Panc1 (cell line): ENCODE data around the gene CRADD.

ENCODE experiments used
- POLR2AphosphoS5 ChIP-seq: IDR thresholded peaks from 2 replicates; pipeline ENCODE4 v1.6.1; 2012; ENCODE audit warnings: mild to moderate bottlenecking, low read depth, low read length, moderate library complexity
- TF ChIP-seq, protein P1 (sequence below): fragments of 450-650 bp; IDR thresholded peaks from 2 replicates; pipeline ENCODE4 v1.5.1; 2017; ENCODE audit warnings: mild to moderate bottlenecking
- TF ChIP-seq, protein P2 (sequence below), 2 experiments: IDR thresholded peaks; 2 replicates each; pipeline ENCODE4 v1.6.1; 2011 to 2012; ENCODE audit warnings: low read depth in 2 of 2, control low read depth in 1 of 2, low read length in 1 of 2, mild to moderate bottlenecking in 1 of 2, moderate library complexity in 1 of 2; ENCODE audit not compliant: insufficient read depth in 1 of 2

DNA sequence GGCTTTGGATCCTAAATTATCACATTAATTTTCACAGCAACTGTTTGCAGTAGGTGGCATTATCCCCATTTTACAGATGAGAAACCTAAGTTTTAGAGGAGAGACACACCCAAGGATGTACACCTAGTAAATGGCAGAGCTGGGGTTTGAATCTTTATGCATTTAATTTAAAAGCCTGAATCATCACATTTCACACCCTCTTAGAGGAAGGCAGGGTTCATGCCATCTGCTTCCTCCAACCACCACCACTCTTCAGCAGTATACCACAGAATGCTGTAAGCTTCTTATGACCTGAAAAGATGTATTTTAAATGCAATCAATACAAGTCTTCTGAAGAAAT, 90.3 kb downstream of the CRADD start:
- TF ChIP-seq, protein P1, sequence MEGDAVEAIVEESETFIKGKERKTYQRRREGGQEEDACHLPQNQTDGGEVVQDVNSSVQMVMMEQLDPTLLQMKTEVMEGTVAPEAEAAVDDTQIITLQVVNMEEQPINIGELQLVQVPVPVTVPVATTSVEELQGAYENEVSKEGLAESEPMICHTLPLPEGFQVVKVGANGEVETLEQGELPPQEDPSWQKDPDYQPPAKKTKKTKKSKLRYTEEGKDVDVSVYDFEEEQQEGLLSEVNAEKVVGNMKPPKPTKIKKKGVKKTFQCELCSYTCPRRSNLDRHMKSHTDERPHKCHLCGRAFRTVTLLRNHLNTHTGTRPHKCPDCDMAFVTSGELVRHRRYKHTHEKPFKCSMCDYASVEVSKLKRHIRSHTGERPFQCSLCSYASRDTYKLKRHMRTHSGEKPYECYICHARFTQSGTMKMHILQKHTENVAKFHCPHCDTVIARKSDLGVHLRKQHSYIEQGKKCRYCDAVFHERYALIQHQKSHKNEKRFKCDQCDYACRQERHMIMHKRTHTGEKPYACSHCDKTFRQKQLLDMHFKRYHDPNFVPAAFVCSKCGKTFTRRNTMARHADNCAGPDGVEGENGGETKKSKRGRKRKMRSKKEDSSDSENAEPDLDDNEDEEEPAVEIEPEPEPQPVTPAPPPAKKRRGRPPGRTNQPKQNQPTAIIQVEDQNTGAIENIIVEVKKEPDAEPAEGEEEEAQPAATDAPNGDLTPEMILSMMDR = peak; percentile 41; the same call in 1 of the 2 replicates
- TF ChIP-seq, protein P2, sequence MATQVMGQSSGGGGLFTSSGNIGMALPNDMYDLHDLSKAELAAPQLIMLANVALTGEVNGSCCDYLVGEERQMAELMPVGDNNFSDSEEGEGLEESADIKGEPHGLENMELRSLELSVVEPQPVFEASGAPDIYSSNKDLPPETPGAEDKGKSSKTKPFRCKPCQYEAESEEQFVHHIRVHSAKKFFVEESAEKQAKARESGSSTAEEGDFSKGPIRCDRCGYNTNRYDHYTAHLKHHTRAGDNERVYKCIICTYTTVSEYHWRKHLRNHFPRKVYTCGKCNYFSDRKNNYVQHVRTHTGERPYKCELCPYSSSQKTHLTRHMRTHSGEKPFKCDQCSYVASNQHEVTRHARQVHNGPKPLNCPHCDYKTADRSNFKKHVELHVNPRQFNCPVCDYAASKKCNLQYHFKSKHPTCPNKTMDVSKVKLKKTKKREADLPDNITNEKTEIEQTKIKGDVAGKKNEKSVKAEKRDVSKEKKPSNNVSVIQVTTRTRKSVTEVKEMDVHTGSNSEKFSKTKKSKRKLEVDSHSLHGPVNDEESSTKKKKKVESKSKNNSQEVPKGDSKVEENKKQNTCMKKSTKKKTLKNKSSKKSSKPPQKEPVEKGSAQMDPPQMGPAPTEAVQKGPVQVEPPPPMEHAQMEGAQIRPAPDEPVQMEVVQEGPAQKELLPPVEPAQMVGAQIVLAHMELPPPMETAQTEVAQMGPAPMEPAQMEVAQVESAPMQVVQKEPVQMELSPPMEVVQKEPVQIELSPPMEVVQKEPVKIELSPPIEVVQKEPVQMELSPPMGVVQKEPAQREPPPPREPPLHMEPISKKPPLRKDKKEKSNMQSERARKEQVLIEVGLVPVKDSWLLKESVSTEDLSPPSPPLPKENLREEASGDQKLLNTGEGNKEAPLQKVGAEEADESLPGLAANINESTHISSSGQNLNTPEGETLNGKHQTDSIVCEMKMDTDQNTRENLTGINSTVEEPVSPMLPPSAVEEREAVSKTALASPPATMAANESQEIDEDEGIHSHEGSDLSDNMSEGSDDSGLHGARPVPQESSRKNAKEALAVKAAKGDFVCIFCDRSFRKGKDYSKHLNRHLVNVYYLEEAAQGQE (IDR thresholded peaks at IDR 0.05; ENCODE audit: insufficient read depth in 1 of 2, low read depth in 2 of 2, low read length in 1 of 2) = no peak
- no peak for TF ChIP-seq POLR2AphosphoS5
